HG03520 (cell line): ENCODE data around the gene STARD7.
"Not testable (repeated sequence)": the region's sequence is repeated elsewhere in the genome, so short reads cannot be mapped to it uniquely, and the experiment has no call there.

Experiments used
- ATAC-seq: cut with Tn5 transposase; IDR thresholded peaks from one replicate; pipeline ENCODE4 v1.9.1; 2021; ENCODE audit warnings: mild to moderate bottlenecking, moderate library complexity; ENCODE audit not compliant: unreplicated experiment

Gene STARD7

GRCh38 chr2:96208143-96209010 lies at the start of gene STARD7:
STARD7 (minus strand) TSS chr2:96208827; CDS start chr2:96208434, 393 bp downstream.
- ATAC-seq = peak; percentile 83

- ATAC-seq = not testable (repeated sequence)
Measured at GRCh38 chr2:96257744-96258143, 49.1 kb upstream of the STARD7 start.

GRCh38 chr2:96256611-96257113 lies 48.0 kb upstream of the STARD7 start:
- ATAC-seq = no peak

GRCh38 chr2:96254571-96254970 lies 45.9 kb upstream of the STARD7 start:
- ATAC-seq = no peak

GRCh38 chr2:96253006-96253405 lies 44.4 kb upstream of the STARD7 start:
- ATAC-seq = no peak

GRCh38 chr2:96252526-96252925 lies 43.9 kb upstream of the STARD7 start:
- no peak for ATAC-seq

- ATAC-seq = no peak
Measured at GRCh38 chr2:96251721-96252292, 43.2 kb upstream of the STARD7 start.

- no peak for ATAC-seq
Measured at GRCh38 chr2:96250188-96250587, 41.6 kb upstream of the STARD7 start.

- ATAC-seq = no peak
Measured at GRCh38 chr2:96249654-96250053, 41.0 kb upstream of the STARD7 start.

- no peak for ATAC-seq
Measured at GRCh38 chr2:96248624-96249023, 40.0 kb upstream of the STARD7 start.

GRCh38 chr2:96247896-96248295 lies 39.3 kb upstream of the STARD7 start:
- ATAC-seq = no peak

GRCh38 chr2:96247009-96247408 lies 38.4 kb upstream of the STARD7 start:
- no peak for ATAC-seq

- no peak for ATAC-seq
Measured at GRCh38 chr2:96245609-96246390, 37.2 kb upstream of the STARD7 start.

- ATAC-seq = no peak
Measured at GRCh38 chr2:96243843-96244242, 35.2 kb upstream of the STARD7 start.

GRCh38 chr2:96241900-96242611 lies 33.4 kb upstream of the STARD7 start:
- peak; percentile 84 for ATAC-seq

GRCh38 chr2:96241227-96241626 lies 32.6 kb upstream of the STARD7 start:
- no peak for ATAC-seq

- no peak for ATAC-seq
Measured at GRCh38 chr2:96240341-96241038, 31.9 kb upstream of the STARD7 start.

- ATAC-seq = no peak
Measured at GRCh38 chr2:96239745-96240264, 31.2 kb upstream of the STARD7 start.

- ATAC-seq = no peak
Measured at GRCh38 chr2:96239091-96239490, 30.5 kb upstream of the STARD7 start.

- ATAC-seq = no peak
Measured at GRCh38 chr2:96238266-96238665, 29.6 kb upstream of the STARD7 start.
